HG02763 (cell line): ENCODE measurements around the gene ULBP3.
"Not testable (repeated sequence)": the region's sequence is repeated elsewhere in the genome, so short reads cannot be mapped to it uniquely, and the experiment has no call there.

Experiments
- ATAC-seq: cut with Tn5 transposase; IDR thresholded peaks from one replicate; pipeline ENCODE4 v1.9.1; 2021; ENCODE audit warnings: mild to moderate bottlenecking, moderate library complexity; ENCODE audit not compliant: unreplicated experiment

ULBP3 gene

DNA sequence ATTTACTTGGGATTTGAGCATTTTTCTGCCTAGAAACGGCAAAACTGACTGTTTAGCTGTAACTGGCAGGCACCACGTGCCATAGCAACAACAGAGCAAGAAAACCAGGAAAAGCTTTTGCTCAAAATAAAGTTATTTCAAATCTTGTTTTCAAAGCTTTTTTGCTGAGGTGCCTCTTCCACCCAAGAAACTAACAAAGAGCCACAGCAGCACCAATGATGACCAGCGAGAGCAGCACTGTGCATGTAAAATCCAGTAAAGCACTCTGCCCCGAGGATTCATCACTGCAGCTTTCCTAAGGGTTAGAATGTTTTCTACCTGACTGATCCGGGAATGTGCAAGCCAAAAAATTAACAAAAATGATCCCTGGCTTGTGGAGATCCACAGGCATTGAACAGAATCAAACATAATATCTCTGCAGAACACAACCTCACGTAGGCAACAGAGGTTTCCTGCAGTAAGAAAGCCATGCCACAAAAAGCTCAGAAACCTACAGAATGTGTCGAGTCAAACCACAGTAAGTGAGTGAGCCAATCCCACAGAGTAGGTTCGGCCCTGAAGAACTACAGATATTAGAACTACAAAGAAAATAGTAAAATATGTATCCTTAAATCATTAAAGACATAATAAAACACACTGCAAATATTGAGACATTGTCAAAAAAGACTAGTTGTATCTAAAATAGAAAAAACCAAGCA, 7.4 kb upstream of the ULBP3 start:
- no peak for ATAC-seq

DNA sequence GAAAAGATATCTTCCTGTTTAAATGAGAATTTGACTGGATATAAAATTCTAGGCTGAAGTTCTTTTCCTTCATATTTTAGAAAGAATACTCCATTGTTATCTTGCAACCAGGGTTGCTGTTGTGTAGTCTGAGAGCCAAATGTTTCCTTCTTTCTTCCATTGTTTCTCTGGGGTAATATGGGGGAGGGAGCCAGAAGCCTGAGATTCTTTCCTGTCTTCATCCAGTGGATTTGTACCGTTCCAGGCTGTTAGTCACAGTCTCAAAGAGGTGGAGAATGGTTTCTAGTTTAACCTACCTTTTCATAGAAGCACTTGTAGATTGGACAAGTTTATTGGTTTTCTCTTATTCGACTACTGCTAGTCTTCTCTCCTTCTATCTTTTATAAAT, 6.1 kb upstream of the ULBP3 start:
- no peak for ATAC-seq

DNA sequence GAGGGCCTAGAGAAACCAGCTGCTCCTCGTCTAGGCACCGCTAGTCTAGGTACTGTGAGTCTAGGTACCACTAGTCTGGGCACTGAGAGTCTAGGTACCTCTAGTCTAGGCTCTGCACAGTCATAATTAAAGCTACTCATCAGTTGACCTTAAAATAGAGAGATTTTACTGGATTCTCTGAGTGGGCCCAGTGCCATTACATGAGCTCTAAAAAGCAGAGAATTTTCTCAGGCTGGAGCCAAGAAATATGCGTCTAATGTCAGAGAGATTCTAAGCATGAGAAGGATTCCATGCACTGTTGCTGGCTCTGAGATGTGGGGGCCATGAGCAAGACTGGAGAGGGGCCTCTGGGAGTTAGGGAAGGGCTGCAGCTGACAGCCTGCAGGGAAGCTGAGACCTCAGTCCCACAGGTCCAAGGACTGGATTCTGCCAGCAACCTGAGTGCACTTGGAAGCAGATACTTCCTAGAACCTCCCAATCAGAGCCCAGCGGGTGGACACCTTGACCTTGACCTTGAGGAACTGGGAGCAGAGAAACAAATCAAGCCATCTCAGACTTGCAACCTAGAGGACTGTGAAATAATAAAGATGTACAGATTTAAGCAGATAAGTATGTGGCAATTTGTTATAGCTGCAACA, 5.6 kb upstream of the ULBP3 start:
- not testable (repeated sequence) for ATAC-seq

DNA sequence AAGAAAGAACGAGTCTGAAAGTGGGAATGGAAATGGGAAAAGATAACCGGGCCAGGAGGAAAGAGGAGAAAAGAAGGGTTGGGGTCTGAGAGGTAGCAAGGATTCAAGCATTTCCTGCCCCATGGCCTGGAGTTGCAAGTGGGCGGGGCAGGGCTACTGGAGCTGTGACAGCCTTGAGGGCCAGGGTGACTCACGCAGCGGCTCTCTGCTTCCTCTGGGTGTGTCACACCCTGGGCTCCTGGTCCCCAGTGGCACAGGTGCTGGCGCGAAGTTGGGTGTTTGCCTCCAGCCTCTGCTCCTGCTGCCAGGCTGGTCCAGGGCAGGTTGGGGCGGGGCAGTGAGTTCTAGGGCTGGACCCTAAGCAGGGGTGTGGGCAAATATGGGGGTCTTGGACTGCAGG, 3.3 kb upstream of the ULBP3 start:
- ATAC-seq = no peak

DNA sequence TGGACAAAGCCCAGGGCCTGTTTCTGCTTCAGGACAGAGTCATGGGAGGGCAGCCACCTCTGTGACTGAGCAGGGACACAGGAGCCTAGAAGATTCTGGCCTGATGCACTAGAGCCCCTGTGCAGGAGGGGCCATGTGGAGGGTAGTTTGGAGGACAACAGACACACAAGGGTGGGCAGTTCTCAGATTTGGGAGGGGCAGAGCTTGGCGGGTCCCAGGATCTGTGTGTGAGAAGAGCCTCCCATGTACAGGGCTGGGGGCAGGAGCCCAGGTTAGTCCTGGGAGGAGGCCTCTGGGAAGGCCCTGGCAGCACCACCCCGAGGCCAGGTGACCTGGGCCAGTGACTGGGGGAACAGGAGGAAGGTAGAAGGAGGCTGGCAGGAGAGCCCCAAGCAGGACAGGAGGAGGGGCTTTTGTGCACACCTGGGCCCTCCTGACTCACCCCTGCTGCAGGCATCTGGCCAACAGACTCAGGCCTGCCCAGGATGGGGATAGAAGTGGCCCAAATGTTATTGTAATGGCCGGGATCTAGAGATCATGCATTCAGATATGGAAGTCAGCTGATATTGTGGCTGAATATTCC, 1.4 kb upstream of the ULBP3 start:
- no peak for ATAC-seq

DNA sequence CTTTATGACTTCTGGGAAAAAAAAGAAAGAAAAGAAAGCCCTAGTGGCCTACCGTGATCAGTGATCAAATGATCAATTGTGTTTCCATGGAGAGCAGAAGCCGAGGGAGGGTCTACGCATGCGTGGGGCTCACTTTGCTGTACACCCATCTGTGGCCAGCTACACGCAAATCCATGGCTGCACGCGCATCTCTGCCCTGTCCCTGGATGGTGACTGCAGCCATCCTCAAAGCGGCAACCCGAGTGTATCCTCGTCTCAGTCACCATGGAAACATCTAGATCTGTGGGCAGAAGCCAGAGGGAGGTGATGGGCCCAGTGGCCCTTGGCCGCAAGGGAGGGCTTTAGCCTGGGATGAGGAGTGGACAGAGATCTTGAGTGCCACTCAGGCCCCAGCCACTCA, 785 bp upstream of the ULBP3 start:
- no peak for ATAC-seq

DNA sequence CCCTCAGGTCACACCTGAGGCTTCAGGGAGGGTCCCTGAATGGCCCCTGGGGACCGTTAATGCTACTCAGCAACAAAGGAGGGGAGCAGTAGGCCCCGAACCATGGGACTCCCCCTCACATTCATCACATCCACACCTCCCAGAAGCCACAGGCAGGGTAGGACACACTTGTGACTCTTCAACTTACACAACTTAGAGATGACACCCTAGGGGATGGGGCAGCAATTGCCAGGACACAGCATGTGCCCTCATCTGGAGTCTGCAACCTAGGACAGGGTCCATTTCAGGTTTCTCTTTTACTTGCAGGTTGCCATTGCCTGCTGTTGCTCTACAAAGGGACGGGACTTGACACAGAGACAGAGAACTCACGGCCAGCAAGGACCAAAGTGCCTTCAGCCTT, 770 bp downstream of the ULBP3 start:
- no peak for ATAC-seq

DNA sequence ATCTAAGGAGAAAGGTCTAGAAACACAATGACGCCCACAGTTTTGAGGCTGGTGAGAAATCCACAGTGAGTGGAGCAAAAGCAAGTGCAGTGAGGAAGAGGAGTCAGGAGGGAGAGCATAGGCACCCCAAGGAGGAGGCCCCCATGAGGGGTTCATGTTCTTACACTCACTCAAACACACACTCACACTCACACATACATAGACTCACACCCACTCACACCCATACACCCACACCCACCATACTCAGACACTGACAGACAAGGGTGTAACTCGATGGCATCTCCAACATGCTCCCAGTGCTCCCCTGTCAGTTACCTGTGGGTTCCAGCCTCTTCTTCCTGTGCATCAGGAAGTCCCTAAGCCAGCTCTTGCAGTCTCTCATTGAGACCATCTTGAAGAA, 3.8 kb downstream of the ULBP3 start:
- no peak for ATAC-seq

DNA sequence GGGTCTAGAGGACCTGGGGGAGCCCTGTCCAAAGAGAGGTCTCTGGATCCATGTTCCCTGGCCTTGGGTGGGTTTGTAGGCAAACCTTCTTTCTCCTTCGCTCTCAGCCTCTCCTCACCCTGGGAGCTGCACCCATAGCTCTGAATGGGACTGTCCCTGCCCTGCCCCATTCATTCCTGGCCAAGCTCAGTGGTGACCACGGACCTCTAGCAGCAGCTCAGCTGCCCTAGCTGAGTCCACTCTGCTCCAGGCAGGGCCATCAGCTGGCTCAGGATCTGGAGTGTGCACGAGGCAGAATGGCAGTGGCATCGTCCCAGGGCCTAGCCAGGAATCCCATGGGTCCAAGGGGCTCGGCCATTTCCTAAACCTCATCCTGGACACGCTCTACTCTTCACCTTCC, 5.3 kb downstream of the ULBP3 start:
- no peak for ATAC-seq

DNA sequence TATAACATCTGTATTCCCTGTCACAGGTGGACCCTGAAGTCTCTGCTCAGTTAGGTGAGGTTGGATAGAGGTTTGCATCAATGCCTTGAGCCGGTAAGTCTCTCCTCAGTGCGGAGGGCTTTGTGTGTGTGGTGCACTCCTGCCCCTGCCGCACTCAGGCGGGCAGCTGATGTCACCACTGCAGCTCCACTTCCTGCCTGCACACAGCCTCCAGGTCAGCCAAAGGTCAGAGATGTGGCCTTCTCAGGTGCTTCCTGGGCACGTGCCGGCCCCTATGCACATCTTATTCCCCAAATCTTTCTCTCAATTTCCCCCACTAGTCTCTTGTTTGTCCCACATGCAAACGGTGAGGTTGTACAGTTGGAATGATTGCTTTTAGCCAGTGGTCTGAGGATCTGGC, 8.9 kb downstream of the ULBP3 start:
- ATAC-seq = not testable (repeated sequence)

DNA sequence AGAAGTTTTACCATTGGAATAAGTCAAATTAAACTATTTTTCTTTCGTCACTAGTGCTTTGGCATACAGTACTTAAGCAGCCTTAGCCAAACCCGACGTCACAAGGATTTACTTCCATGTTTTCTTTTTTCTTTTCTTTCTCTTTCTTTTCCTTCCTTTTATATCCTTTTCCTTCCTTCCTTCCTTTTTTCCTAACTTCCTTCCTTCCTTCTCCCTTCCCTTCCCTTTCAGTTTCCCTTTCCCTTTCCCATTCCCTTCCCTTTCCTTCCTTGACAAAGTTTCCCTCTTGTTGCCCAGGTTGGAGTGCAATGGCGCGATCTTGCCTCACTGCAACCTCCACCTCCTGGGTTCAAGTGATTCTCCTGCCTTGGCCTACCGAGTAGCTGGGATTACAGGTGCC, 9.9 kb downstream of the ULBP3 start:
- ATAC-seq = no peak

DNA sequence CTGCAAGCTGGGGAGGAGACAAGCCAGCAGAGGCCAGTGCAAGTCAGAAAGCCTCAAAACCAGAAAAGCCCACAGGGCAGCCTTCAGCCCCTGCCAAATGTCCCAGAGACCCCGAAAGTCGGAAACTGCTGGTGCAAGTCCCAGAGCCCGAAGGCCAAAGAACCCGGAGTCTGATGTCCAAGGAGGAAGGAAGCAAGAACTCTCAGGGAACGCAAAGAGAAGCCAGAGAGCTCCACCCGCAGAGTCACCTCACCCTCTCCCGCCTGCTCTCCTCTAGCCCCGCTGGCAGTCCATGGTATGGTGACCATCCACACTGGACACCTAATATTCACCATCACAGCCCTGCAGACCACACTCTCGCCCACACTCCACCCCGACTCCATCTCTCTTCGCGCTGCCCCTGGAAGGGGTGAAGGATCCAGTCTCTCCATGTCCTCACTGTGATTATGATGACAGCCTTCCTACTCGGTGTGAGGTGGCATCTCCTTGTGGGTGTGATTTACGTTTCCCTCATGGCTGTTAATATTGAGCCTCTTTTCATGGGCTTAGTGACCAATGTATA, 10.6 kb downstream of the ULBP3 start:
- no peak for ATAC-seq

DNA sequence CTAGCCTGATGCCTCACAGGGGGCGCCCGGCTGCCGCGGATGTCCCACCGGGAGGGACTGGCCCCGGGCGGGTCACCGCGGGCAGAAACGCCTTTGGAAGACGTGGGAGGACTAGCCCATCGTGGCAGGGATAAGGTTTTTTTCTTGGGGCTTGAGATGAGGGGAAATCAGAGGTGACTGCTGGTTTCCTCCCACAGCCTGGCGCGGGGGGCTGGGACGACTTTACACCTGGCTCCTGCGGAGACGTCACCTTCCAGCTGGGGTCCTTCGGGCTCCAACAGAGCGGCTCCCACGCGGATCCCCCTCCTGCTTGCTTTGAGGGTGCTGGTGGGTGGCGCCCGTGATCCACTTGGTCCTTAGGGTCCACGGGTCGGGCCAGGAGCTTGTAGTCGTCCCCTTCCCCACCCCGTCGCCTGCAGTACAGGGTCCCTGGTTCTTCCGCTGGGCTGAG, 11.4 kb downstream of the ULBP3 start:
- no peak for ATAC-seq

DNA sequence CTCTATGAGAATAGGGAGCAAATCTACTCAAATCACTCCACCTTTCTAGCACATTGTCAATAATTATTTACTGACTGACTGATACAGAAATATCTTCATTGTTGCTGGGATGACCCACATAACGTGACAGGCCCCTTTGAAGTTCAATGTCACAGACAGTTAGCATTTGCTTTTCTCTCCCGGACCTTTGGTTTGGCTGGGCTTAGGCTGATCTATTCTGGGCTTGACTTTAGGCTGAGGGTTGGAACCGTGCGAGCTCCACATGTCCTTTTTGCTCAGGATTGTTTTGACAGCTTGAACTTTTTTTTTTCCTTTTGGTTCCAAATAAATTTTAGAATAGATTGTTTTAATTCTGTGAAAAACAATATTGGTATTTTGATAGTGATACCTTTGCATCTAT, 12.0 kb downstream of the ULBP3 start:
- no peak for ATAC-seq

DNA sequence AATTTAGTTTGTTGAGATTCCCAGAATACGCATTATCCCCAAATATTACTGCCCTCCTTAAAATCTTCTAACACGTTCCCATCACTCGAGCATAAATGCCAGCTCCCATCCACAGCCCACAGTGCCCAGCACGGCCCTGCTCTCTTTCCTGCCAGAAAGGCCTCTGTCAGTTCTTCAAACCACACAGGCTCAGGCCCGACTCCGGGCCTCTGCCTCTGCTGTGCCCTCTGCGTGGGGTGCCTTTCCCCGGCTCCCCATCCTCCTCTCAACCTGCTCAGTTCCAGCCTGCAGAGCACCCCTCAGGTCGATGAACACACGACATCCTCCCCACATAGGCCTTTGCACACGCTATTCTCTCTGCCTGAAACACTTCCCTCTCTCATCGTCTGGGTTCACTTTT, 12.8 kb downstream of the ULBP3 start:
- no peak for ATAC-seq

DNA sequence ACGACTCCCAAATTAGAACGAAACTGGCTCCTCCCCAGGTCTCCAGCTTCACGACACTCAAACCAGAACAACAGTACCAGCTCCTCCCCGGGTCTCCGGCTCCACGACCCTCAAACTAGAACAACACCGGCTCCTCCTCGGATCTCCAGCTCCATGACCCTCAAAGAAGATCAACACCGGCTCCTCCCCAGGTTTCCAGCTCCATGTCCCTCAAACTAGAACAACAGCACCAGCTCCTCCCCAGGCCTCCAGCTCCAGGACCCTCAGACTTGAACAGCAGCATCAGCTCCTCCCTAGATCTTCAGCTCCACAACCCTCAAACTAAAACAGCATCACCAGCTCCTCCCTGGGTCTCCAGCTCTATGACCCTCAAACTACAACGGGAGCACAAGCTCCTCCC, 13.8 kb downstream of the ULBP3 start:
- no peak for ATAC-seq

DNA sequence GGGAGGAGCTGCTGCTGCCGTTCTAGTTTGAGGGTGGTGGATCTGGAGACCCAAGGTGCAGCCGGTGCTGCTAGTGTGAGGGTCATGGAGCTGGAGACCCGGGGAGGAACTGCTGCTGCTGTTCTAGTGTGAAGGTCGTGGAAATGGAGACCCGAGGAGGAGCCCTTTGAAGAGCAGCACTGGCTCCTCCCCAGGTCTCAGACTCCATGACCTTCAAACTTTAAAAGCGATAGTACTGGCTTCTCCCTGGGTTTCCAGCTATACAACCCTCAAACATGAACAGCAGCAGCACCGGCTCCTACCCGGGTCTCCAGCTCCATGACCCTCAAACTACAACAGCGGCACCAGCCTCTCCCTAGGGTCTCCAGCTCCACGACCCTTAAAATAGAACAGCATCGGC, 15.5 kb downstream of the ULBP3 start:
- ATAC-seq = no peak

DNA sequence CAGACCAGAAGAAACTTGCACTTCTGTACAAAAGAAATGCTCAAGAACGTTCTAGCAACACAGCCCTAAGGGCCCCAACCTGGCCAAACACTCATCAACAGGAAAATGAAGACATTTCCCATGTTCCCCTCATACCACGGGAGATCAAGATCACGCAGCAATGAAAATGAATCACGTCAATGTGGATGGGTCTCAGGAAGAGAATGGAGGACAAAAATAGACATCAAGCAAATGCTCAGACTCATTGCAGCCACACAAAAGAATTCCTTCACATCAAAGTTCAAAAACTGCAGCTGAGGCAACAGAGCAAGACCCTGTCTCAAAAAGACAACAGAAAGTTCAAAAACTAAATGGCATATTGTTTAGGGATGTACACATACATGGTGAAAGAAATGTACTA, 18.1 kb downstream of the ULBP3 start:
- ATAC-seq = no peak

DNA sequence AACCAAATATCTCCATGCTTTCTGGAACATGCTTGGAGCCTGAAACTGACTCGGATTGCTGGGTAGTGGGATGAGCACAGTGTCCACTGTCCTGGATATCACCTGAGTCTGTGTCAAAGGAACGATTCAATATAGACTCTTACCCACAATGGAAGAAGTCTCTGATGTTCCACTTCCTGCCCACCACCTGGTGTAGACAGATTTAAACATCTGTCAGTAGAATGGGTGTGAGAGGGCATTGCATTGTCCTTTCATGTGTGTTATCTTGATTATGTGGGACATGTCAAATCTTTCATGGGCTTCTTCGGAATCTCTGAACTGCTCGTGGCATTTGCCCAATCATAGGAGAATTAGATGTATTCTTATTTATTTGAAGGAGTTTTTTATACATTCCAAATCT, 20.8 kb downstream of the ULBP3 start:
- ATAC-seq = no peak

DNA sequence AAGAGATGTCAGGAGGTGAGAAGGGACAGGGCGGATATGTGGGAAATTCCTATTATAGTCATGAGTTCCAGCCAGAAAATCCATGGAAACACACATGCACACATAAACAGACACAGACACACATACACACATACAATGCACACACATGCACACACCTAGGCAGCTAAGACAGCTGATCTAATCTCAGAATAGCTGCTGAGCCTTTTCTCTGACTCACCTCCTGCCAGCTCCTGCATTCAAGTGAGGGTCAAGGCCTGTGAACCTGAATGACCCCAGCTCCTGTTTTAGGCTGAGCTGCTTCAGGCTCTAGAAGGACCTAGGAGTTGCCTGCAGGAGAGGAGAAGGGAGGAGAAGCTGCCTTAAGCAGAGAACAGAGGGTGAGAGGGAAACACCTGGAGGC, 22.0 kb downstream of the ULBP3 start:
- ATAC-seq = no peak

DNA sequence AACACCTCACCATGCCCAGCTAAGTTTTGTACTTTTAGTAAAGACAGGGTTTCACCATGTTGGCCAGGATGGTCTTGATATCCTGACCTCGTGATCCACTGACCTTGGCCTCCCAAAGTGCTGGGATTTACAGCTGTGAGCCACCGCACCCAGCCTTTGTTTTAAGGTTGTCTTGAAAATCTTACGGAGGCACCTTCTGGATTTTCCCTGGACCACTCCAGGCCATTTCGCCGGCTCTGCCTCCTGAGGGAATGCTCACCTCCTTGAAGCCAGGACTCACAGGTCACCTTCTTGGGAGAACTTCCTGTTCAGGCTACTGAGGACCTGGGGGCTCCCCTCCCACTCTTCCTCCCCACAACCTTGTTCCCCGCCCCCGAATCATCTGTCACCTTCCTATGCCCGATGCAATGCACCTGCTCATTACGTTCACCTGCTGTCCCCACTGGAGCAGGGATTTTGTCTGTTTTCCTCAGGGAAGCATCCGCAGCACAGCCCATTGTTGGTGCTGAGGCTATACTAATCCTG, 24.2 kb downstream of the ULBP3 start:
- ATAC-seq = no peak
